Skeletal muscle satellite cell (primary cell): ENCODE measurements around the gene MAD1L1. TPM values are rescaled to one million over a fixed set of nuclear protein-coding genes. Genes with fewer than 3 reads are reported as not detected.
A peak's percentile ranks its signal among the peaks of the same experiment; 100 is the strongest.

Experiments
- H3K27me3 ChIP-seq: 2 replicates; pipeline ENCODE4 v1.7.0; 2013; ENCODE audit warnings: low read length; ENCODE audit not compliant: control insufficient read depth, insufficient read depth
- H3K36me3 ChIP-seq: 2 replicates; pipeline ENCODE4 v1.7.0; 2013; ENCODE audit warnings: mild to moderate bottlenecking, control low read depth, low read length; ENCODE audit not compliant: insufficient read depth
- H3K4me1 ChIP-seq: 2 replicates; pipeline ENCODE4 v1.7.0; 2013; ENCODE audit warnings: low read length; ENCODE audit not compliant: control insufficient read depth, insufficient read depth
- H3K4me2 ChIP-seq: 2 replicates; pipeline ENCODE4 v1.7.0; 2013; ENCODE audit warnings: mild to moderate bottlenecking, low read length
- H3K4me3 ChIP-seq: 2 replicates; pipeline ENCODE4 v1.7.0; 2013; ENCODE audit warnings: low read length
- H3K9ac ChIP-seq: 2 replicates; pipeline ENCODE4 v1.7.0; 2013; ENCODE audit warnings: mild to moderate bottlenecking, low read depth, low read length, moderate library complexity
- H3K9me3 ChIP-seq: replicated peaks from 2 replicates; pipeline ENCODE4 v1.7.0; 2013; ENCODE audit warnings: mild to moderate bottlenecking, control low read depth, low read length
- total RNA-seq: library from RNA; depleted of rRNA; stranded (reverse); fragments of >200 nt; gene quantifications from 2 replicates; pipeline ENCODE4 v1.2.3, GENCODE V29; 2012; rRNA removed

Gene MAD1L1
- total RNA-seq, result 34.2 and 37.4 TPM in 2 replicates

DNA sequence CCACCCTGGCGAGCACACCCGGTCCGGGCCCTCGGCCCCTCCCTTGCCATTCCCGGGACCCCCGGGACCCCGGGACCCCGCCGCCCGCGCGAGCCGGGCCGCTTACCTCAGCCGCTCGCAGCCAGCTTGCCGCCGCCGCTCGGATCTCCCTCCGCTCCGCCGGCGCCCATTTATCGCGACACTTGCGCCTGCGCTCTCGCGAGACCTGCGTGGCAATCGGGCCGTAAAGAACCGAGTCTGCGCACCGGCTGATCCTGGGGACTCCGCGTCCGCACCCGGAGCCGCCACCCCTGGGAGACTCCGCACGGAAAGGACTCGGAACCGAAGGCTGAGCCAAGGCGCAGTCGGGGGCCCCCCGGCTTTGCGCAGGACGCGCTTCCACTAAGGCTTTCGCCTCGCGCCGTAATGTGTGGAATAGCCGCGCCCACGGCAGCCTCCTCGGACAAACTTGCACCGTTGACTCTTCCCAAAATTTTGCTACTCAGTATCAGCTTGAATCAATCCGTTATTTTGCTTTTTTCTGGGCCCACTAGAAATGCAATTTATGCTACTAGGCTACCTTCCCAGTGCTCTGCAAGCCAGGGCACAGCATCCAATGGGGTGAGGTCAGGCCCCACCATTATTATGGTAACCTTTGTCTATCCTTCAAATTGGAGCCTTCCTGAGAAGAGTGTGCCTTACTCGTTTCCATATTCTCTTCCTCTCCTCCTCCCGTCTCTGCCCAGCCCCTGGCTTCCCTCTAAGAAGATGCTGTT is at the start of gene MAD1L1:
Gene MAD1L1, minus strand, starts transcription at position 180 of the 755 bp plus-strand sequence. CDS start 2,812 bp downstream, outside the sequence.
- peaks cover 49% of the 10 kb centered on the region for H3K36me3 ChIP-seq
- no peaks in the 10 kb centered on the region for H3K9me3 ChIP-seq
- H3K4me1 ChIP-seq, result peaks cover 27% of the 10 kb centered on the region
- H3K27me3 ChIP-seq, result no peaks in the 10 kb centered on the region
- peak within 1 kb of the TSS; percentile 87 for H3K9ac ChIP-seq
- H3K4me2 ChIP-seq, result peak within 1 kb of the TSS; percentile 83
- H3K4me3 ChIP-seq, result peak within 1 kb of the TSS; percentile 84

DNA sequence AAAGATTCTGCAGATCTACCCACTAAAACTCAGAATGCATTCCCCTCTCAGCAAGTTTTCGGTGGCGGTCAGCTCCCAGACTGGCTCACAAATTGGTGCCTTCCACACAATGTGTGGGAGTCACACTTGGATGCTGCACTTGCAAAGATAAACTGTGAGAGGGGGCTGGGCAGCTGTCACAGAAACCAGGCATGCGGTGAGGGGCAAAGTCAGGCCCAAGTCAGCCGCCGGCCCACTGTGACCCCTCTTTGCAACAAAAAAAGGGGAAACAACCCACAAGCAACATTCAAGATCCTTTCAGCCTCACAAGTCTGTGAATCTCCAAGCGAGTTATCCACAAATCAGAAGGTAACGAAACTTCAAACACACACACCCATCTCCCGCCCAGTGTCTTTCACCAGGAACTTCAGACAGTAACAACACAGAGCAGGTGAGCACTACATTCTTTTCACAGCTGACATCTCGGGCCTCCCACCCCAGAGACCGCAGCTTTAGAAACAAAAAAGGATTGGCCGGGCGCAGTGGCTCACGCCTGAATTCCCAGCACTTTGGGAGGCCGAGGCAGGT is 49.5 kb upstream of the MAD1L1 start:
- Histone ChIP-seq H3K9me3 (no peaks in the 10 kb centered on the region), H3K36me3 (no peaks in the 10 kb centered on the region), H3K4me2 (no peak overlapping the region), H3K4me3 (no peak overlapping the region), H3K27me3 (no peaks in the 10 kb centered on the region), H3K9ac (no peak overlapping the region), H3K4me1 (peaks cover 5% of the 10 kb centered on the region)

DNA sequence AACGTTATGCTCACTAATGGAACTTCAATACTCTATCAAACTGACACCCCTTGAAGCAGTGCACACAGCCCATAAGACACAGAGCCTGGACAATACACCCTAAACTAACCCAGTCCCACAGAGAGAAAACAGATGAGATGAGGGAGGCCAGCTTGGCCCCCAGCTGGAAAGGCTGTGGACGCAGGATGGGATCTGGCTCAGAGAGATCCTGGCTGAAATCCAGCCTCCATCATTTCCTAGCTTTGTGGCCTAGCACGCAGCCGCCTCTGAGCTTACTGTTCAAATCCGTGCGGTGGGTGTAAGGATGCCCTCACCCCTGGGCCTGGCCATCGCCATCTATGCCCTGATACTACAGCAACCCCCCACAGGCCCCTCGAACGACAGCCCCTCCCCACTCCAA is 48.8 kb upstream of the MAD1L1 start:
- no peak overlapping the region for H3K4me2 ChIP-seq
- no peak overlapping the region for H3K9ac ChIP-seq
- no peaks in the 10 kb centered on the region for H3K27me3 ChIP-seq

DNA sequence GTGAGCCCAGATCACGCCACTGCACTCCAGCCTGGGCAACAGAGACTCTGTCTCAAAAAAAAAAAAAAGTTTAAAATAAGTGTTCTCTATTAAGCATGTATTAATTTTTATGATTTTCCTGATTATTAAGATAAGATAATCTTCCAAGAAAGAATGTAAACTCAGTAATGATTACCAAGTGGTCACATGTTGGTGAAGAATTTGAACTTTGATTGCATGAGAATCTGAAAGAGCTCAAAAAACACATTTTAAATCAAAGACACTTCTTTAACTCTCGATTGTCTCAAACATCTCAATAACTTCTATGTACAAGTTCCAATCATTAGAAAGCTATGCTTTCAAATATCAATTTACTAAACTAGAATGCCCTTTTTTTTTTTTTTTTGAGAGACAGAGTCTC is 47.7 kb upstream of the MAD1L1 start:
- Histone ChIP-seq H3K36me3 (peaks cover 3% of the 10 kb centered on the region), H3K4me2 (no peak overlapping the region), H3K9ac (no peak overlapping the region), H3K4me3 (no peak overlapping the region), H3K9me3 (no peaks in the 10 kb centered on the region), H3K27me3 (no peaks in the 10 kb centered on the region), H3K4me1 (peaks cover 5% of the 10 kb centered on the region)

More for the DNA sequence above, 48.8 kb upstream of the MAD1L1 start:
- peaks cover 3% of the 10 kb centered on the region for H3K36me3 ChIP-seq
- H3K4me3 ChIP-seq, result no peak overlapping the region
- H3K4me1 ChIP-seq, result peaks cover 5% of the 10 kb centered on the region
- no peaks in the 10 kb centered on the region for H3K9me3 ChIP-seq

DNA sequence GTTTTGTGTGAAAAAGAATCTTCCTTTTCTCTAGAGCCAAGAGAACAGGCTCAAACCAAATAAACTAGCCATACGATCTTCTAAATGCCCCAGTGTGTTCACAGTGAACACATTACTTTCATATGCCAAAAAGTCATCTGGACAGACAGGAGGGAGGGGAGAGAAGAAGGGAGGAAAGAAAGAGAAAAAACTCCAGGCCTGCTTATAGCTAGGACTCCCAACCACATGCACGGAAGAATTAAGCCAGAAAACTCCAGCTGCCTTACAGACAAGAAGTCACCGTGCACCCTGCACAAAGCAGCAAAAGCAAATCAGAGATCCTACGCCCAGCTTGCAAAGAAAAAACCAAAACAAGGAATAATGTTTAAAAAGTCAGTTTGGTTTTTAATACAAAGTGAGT is 47.2 kb upstream of the MAD1L1 start:
- Histone ChIP-seq H3K4me1 (peaks cover 5% of the 10 kb centered on the region), H3K36me3 (peaks cover 3% of the 10 kb centered on the region), H3K4me3 (no peak overlapping the region), H3K4me2 (no peak overlapping the region), H3K9me3 (no peaks in the 10 kb centered on the region), H3K9ac (no peak overlapping the region), H3K27me3 (no peaks in the 10 kb centered on the region)

DNA sequence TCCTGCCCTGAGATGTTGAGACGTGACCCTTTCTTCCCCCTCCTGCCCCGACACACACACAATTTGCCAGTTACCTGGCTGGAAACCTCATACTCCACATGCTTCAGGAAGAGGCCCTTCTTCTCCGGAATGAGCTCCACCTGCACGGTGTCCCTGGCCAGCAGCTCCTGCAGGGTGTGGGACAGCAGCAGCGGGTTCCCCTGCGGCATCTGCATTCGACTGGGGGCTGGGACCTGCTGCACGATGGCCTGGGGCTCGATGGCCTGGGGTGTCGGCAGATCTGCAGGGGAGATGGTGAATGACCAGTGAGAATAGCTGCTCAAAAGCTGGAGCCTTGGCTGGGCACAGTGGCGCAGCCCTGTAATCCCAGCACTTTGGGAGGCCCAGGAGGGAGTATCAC is 45.3 kb upstream of the MAD1L1 start:
- peaks cover 9% of the 10 kb centered on the region for H3K36me3 ChIP-seq
- no peaks in the 10 kb centered on the region for H3K9me3 ChIP-seq
- H3K9ac ChIP-seq, result no peak overlapping the region
- H3K4me3 ChIP-seq, result no peak overlapping the region
- peaks cover 5% of the 10 kb centered on the region for H3K4me1 ChIP-seq
- no peaks in the 10 kb centered on the region for H3K27me3 ChIP-seq
- H3K4me2 ChIP-seq, result no peak overlapping the region

DNA sequence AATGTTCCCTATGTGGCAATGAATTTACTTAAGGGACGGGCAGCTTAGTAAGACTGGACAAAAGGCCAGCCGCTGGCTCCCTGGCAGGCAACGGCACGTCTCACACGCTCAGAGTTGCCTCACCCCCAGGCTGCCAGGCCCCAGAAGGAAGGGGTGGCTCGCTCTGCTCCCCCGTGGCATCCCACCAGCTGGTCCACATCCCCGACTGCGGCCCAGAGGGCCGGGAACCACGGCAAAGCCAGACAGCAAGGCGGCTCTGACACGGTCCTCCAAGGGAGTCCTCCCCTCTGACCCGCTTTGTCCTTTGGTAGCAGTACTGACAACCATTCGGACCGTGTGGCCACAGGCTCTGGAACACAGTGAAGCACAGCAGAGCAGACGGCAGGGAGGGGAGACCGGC is 43.4 kb upstream of the MAD1L1 start:
- Histone ChIP-seq H3K4me2 (no peak overlapping the region), H3K9me3 (no peaks in the 10 kb centered on the region), H3K36me3 (peaks cover 15% of the 10 kb centered on the region), H3K27me3 (no peaks in the 10 kb centered on the region), H3K4me1 (no peaks in the 10 kb centered on the region), H3K4me3 (no peak overlapping the region), H3K9ac (no peak overlapping the region)

DNA sequence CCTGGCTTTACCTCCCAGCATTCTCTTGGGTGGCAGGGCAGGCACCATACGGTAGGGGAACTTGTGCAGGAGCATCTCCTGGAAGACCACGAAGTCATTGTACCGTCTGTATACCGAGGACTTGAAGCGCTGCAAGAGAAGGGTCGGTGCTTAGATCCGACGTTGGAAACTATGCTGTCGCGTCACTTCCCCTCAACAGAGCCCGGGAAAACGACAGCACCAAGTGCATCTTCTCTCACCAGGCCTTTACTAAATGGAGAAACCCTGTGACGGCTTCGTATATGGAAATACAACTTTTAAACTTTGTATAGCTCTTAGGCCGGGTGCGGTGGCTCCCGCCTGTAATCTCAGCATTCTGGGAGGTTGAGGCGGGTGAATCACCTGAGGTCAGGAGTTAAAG is 42.4 kb upstream of the MAD1L1 start:
- H3K36me3 ChIP-seq, result peaks cover 21% of the 10 kb centered on the region
- H3K9me3 ChIP-seq, result no peaks in the 10 kb centered on the region
- no peak overlapping the region for H3K4me3 ChIP-seq
- H3K4me2 ChIP-seq, result no peak overlapping the region
- no peaks in the 10 kb centered on the region for H3K27me3 ChIP-seq
- no peak overlapping the region for H3K9ac ChIP-seq
- no peaks in the 10 kb centered on the region for H3K4me1 ChIP-seq

DNA sequence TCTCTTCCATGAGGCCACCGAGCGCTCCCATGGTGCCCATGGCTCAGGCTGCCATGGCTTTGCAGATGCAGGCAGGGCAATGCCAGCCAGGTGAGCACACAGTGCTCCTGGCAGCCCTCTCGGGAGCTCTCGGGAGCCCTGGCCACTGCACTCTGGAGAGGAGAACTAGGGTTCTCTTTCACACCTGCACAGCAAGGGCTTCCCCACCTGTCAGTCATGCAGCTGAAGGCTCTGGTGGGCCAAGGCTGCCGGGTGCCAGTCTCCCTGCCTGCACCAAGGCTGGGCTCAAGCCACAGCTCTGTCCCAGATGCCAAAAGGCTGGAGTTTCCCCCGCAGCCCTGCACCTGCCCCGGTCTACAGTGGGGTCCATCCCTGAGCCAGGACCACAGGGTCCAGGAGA is 41.9 kb upstream of the MAD1L1 start:
- Histone ChIP-seq H3K9me3 (no peaks in the 10 kb centered on the region), H3K4me3 (no peak overlapping the region), H3K4me1 (no peaks in the 10 kb centered on the region), H3K4me2 (no peak overlapping the region), H3K9ac (no peak overlapping the region), H3K27me3 (no peaks in the 10 kb centered on the region), H3K36me3 (peaks cover 21% of the 10 kb centered on the region)

DNA sequence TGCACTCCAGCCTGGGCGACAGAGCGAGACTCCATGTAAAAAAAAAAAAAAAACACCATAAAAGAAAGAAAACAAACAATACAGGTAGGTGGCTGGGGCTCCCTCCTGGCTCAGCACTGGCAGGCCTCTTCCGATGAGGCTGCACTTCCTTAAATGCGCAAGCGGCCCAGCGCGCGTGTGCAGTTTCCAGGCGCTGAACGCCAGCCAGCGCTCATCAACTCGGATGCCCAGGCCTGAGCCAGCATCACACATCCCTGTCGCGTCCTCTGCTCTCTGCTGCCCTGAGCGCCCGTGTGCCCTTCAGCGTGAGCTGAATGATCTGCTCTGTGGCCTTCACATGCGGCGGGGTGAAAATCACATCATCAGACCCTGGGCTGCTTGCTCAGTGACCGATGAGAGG is 41.1 kb upstream of the MAD1L1 start:
- H3K4me2 ChIP-seq, result no peak overlapping the region
- H3K9me3 ChIP-seq, result no peaks in the 10 kb centered on the region
- no peaks in the 10 kb centered on the region for H3K4me1 ChIP-seq
- H3K9ac ChIP-seq, result no peak overlapping the region
- H3K36me3 ChIP-seq, result peaks cover 21% of the 10 kb centered on the region
- H3K4me3 ChIP-seq, result no peak overlapping the region
- H3K27me3 ChIP-seq, result no peaks in the 10 kb centered on the region

DNA sequence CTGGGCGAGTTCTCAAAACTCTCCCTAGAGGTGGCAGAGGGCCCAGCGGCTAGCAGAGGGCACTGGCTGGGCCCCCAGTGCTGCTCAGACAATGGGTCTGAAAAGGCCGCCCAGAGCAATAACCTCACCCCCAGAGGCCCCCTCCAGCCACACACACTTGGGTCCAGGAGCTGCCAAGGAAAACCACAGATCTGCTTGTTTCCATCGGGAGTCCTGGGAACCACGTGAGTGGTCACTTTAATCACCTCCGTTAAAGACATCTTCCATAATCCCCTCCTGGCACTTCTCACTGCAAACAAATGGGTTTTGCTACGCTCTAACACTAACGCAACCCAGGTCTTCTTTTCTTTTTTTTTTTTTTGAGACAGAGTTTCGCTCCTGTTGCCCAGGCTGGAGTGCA is 39.3 kb upstream of the MAD1L1 start:
- H3K4me2 ChIP-seq, result no peak overlapping the region
- no peaks in the 10 kb centered on the region for H3K9me3 ChIP-seq
- H3K36me3 ChIP-seq, result peaks cover 19% of the 10 kb centered on the region
- no peak overlapping the region for H3K4me3 ChIP-seq
- no peaks in the 10 kb centered on the region for H3K27me3 ChIP-seq
- H3K4me1 ChIP-seq, result no peaks in the 10 kb centered on the region
- H3K9ac ChIP-seq, result no peak overlapping the region
